Calu3 (cell line): Measurements from ENCODE around the gene TSPOAP1. TPM values are rescaled to one million over a fixed set of nuclear protein-coding genes. Genes with fewer than 3 reads are reported as not detected.

Experiments
- BruUV-seq: library from RNA; stranded (reverse); fragments of 400-500 nt; replicated peaks from 2 replicates; lab custom pipeline; 2021; lab: Mats Ljungman, UMichigan
- CTCF ChIA-PET: fragments of 300-600 bp; sonication (Branson Sonifier 250); formaldehyde crosslinking; loops from one replicate; lab custom pipeline; 2022; ENCODE audit warnings: antibody characterized with exemption; lab: Charles Lee
- DNase-seq: peaks from one replicate; pipeline ENCODE4 v3.0.0; 2022
- H3K27ac Mint-ChIP-seq: one replicate; pipeline ENCODE4 v1.8.0; 2022; ENCODE audit warnings: mixed read lengths; ENCODE audit not compliant: unreplicated experiment
- H3K27me3 Mint-ChIP-seq: one replicate; pipeline ENCODE4 v1.8.0; 2022; ENCODE audit warnings: mixed read lengths; ENCODE audit not compliant: unreplicated experiment
- H3K36me3 Mint-ChIP-seq: one replicate; pipeline ENCODE4 v1.8.0; 2022; ENCODE audit warnings: mild to moderate bottlenecking, moderate library complexity, mixed read lengths; ENCODE audit not compliant: insufficient read depth, unreplicated experiment
- H3K4me1 Mint-ChIP-seq: one replicate; pipeline ENCODE4 v1.8.0; 2022; ENCODE audit warnings: mild to moderate bottlenecking, low read depth, mixed read lengths; ENCODE audit not compliant: unreplicated experiment
- H3K4me3 Mint-ChIP-seq: one replicate; pipeline ENCODE4 v1.8.0; 2022; ENCODE audit warnings: mild to moderate bottlenecking, low read depth, moderate library complexity, mixed read lengths; ENCODE audit not compliant: unreplicated experiment
- H3K9me3 Mint-ChIP-seq: one replicate; pipeline ENCODE4 v1.8.0; 2022; ENCODE audit warnings: low read depth, mixed read lengths; ENCODE audit not compliant: unreplicated experiment
- intact Hi-C: fragments of 100-400 bp; cut with micrococcal nuclease; formaldehyde crosslinking; loops from one replicate; pipeline ENCODE4 v1.10.0; 2022; ENCODE audit not compliant: unreplicated experiment
- total RNA-seq: library from RNA; stranded (reverse); gene quantifications from 2 replicates; pipeline ENCODE4 v1.2.3, GENCODE V29; 2022
- TF ChIP-seq, protein P1 (sequence below): fragments of 200-600 bp; IDR thresholded peaks from one replicate; pipeline ENCODE4 v1.8.0; 2022; ENCODE audit warnings: antibody characterized with exemption; ENCODE audit not compliant: unreplicated experiment

TSPOAP1 gene
- total RNA-seq, 1 experiment from 2014 or later: not detected

DNA sequence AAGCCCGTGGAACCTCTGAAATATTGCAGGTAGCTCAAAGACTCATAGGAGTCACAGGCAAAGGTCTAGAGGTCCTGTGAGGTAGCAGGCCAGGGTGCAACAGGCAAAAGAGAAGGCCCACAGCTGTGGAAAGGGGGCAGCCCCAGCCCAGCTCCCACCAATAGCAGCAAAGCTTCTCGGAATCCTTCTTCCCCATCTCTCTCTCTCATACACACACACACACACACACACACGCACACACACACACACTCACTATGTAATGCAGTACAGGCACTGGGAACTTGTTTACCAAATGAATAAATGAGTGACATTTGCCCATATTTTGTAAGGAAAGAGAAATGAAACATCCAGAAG is 40.2 kb upstream of the TSPOAP1 start:
- H3K27ac Mint-ChIP-seq: no peak overlapping the region
- H3K27me3 Mint-ChIP-seq: no peaks in the 10 kb centered on the region
- peaks cover 7% of the 10 kb centered on the region for H3K4me1 Mint-ChIP-seq
- intact Hi-C loops: no loop called here
- no peak overlapping the region for H3K4me3 Mint-ChIP-seq
- H3K9me3 Mint-ChIP-seq: no peaks in the 10 kb centered on the region
- no peaks in the 10 kb centered on the region for H3K36me3 Mint-ChIP-seq
- CTCF ChIA-PET: interaction anchor here (0.6 to 0.7 kb wide), 2 partner anchors 123 to 429 kb away, joined by 4 read pairs; no protein-coding TSS in a partner anchor
- no peak for DNase-seq
- TF ChIP-seq, protein P1, sequence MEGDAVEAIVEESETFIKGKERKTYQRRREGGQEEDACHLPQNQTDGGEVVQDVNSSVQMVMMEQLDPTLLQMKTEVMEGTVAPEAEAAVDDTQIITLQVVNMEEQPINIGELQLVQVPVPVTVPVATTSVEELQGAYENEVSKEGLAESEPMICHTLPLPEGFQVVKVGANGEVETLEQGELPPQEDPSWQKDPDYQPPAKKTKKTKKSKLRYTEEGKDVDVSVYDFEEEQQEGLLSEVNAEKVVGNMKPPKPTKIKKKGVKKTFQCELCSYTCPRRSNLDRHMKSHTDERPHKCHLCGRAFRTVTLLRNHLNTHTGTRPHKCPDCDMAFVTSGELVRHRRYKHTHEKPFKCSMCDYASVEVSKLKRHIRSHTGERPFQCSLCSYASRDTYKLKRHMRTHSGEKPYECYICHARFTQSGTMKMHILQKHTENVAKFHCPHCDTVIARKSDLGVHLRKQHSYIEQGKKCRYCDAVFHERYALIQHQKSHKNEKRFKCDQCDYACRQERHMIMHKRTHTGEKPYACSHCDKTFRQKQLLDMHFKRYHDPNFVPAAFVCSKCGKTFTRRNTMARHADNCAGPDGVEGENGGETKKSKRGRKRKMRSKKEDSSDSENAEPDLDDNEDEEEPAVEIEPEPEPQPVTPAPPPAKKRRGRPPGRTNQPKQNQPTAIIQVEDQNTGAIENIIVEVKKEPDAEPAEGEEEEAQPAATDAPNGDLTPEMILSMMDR: no peak
- BruUV-seq: no TSS peak

DNA sequence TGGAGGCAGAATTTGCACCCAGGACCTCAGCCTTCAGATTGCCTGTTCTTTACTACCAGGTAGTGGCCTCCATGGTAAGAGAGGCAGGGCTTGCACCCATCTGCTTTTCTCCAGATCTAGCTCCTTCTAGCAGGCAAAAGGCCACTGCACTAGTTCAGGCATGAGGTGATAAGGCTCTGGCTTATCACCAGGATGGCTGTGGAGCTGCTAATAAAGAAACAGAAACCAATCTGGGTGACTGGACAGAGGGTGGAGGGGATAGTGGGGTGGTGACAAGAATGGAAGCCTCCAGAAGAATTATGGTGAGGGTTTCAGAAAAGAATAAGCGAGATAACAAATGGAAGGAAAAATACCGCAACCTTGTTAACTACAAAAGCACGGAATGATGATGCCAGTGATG is 38.9 kb upstream of the TSPOAP1 start:
- H3K4me3 Mint-ChIP-seq: no peak overlapping the region
- peaks cover 7% of the 10 kb centered on the region for H3K4me1 Mint-ChIP-seq
- no TSS peak for BruUV-seq
- no peak overlapping the region for H3K27ac Mint-ChIP-seq
- H3K9me3 Mint-ChIP-seq: no peaks in the 10 kb centered on the region
- H3K36me3 Mint-ChIP-seq: no peaks in the 10 kb centered on the region
- no peaks in the 10 kb centered on the region for H3K27me3 Mint-ChIP-seq
- DNase-seq: no peak
- TF ChIP-seq, protein P1: no peak
- CTCF ChIA-PET: no interaction called here
- intact Hi-C loops: no loop called here

DNA sequence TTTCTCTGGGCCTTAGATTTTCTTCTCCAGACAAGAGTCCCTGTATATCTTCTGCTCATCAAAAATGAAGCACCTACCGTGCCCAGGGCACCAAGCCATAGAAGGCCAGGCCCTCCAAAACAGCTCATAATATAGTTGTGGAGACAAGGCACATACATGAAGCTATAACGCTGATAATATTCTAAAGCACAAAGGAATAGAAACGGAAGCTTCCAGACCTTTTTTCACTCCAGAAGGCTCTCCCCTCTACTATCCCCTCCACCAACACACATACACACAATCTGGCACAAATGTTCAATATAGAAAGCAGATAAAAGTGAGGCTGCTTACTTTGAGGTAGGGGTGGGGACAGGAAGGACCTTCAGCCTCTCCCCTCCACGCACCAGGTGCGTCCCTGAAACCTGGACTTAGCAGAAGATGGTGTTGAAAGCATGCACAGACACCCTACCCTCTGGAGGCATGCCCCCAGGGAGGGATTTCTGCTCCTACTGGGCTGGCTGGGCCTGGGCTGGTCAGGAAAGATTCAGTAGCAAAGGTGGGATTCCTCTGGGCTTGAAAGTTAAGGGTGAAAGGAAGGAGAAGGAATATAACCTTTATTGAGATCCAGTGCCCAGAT is 37.5 kb upstream of the TSPOAP1 start:
- intact Hi-C loops: no loop called here
- H3K27ac Mint-ChIP-seq: no peak overlapping the region
- no peak for DNase-seq
- BruUV-seq: no TSS peak
- H3K4me1 Mint-ChIP-seq: peaks cover 7% of the 10 kb centered on the region
- TF ChIP-seq, protein P1: no peak
- no peaks in the 10 kb centered on the region for H3K9me3 Mint-ChIP-seq
- no peaks in the 10 kb centered on the region for H3K36me3 Mint-ChIP-seq
- CTCF ChIA-PET: no interaction called here
- H3K4me3 Mint-ChIP-seq: no peak overlapping the region
- no peaks in the 10 kb centered on the region for H3K27me3 Mint-ChIP-seq

DNA sequence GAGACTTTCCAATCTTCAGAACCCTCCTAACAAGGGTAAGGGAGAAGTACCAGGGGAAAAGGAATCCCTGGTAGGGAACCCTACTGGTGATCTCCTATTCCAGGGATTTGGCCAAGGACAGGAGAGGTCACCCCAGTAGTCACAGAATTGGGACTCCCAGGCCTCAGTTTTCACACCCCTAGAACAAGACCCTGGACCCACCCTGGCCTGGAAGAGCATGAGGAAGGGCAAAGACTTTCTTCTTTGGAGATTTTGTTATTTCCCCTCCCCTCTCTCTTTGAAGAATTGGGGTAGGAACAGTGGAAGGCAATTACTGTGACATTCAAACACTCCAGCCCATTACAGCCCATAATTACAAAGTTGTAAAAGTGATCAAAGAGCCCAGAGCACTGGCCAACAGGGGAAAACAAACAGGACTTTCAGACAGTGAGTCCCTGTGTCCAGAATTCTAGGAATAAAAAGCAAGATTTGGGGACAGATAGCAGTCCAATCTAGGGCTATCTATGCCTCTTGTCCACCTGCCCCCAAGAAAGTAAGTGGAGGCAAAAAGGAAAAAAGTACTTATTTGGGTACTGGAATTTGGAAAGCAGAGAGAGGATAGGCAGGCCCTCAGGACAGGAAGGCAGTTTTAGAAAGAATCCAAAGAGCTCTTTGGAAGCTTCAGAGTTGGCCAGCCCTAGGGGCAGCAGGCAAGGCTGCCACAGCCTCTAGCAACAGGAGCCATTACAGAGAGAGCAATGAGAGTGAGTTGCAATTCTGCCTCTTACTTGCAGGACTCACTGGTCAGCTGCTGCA is 36.8 kb upstream of the TSPOAP1 start:
- H3K36me3 Mint-ChIP-seq: no peaks in the 10 kb centered on the region

More for the DNA sequence above, 36.8 kb upstream of the TSPOAP1 start:
- no TSS peak for BruUV-seq
- intact Hi-C loops: no loop called here
- no peaks in the 10 kb centered on the region for H3K27me3 Mint-ChIP-seq
- DNase-seq: no peak
- CTCF ChIA-PET: no interaction called here
- no peak overlapping the region for H3K4me3 Mint-ChIP-seq
- H3K9me3 Mint-ChIP-seq: no peaks in the 10 kb centered on the region
- peaks cover 7% of the 10 kb centered on the region for H3K4me1 Mint-ChIP-seq
- H3K27ac Mint-ChIP-seq: no peak overlapping the region
- TF ChIP-seq, protein P1: no peak
